Measurements from ENCODE around the gene TET1.
"Not testable (repeated sequence)": the region's sequence is repeated elsewhere in the genome, so short reads cannot be mapped to it uniquely, and the experiment has no call there.

The TET1 gene

DNA sequence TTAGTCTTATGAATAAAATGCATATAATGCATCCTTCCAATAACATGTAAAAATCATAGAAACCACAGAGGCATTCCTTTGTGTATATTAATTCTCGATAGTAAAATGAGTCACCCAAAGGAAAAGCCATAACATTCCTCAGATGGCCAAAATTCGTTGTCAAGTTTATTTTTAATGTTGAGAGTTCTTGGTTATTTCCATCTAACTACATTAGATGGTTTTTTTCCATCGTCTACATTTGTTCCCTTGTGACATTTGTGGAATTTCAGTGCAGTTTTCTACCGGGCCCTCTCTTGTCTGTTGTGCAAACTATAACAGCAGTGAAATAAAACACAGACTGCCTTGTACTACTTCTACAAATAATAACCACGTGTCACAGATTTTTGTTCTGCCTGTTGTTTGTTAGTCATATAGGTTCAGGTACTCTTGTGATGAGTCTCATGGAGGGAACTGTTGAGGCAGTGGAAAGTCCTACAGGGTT lies 106.2 kb downstream of the TET1 start:
- DNase-seq (ENCODE audit: insufficient read length, low spot score), result no peak
- TF ChIP-seq SPI1 (IDR thresholded peaks at IDR 0.05; ENCODE audit: low read depth, low read length) (no peak), POLR2AphosphoS5 (IDR thresholded peaks at IDR 0.05; ENCODE audit: low read depth, low read length) (no peak), POLR2A (IDR thresholded peaks at IDR 0.05; ENCODE audit: low read depth, low read length) (no peak), PAX5 (IDR thresholded peaks at IDR 0.05; ENCODE audit: insufficient read depth, low read length, severe bottlenecking) (no peak), POU2F2 (IDR thresholded peaks at IDR 0.05; ENCODE audit: low read depth, low read length) (no peak), TAF1 (IDR thresholded peaks at IDR 0.05; ENCODE audit: low read depth, low read length) (no peak)
- peak; percentile 35 for FAIRE-seq

DNA sequence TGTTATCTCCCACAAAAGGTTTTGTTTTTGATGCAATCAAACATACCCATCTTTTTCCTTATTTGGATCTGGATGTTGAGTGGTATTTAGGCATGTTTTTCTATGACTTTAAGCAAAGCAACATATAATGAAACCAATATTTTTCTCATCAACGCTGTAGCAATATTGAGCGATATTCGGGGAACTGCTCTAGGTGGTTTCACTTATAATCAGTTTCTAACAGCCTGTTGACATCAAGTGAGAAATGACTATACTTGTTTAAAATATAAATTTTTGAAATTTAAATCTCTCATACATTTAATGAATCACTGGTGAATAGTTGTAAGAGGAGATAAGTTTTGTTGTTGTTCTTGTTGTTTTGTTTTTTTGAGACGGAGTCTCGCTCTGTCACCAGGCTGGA lies 108.1 kb downstream of the TET1 start:
- TF ChIP-seq POLR2A (IDR thresholded peaks at IDR 0.05; ENCODE audit: low read depth, low read length) (no peak), POU2F2 (IDR thresholded peaks at IDR 0.05; ENCODE audit: low read depth, low read length) (no peak), PAX5 (IDR thresholded peaks at IDR 0.05; ENCODE audit: insufficient read depth, low read length, severe bottlenecking) (no peak), POLR2AphosphoS5 (IDR thresholded peaks at IDR 0.05; ENCODE audit: low read depth, low read length) (no peak), SPI1 (IDR thresholded peaks at IDR 0.05; ENCODE audit: low read depth, low read length) (no peak), TAF1 (IDR thresholded peaks at IDR 0.05; ENCODE audit: low read depth, low read length) (no peak)
- DNase-seq (ENCODE audit: insufficient read length, low spot score) (no peak), FAIRE-seq (no peak)

DNA sequence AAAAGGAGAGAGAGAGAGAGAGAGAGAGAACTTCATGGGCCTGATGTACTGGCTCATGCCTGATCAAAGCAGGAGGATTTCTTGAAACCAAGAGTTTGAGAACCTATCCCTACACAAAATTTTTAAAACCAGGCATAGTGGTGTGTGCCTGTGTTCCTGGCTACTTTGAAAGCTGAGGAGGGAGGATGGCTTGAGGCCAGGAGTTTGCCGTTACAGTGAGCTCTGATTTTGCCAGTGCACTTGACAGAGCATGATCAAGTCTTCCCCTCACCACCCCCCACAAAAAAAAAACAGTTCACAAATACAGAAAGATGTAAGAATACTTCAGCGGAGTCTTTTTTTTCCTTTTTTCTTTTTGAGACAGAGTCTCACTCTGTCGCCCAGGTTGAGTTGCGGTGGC lies 108.8 kb downstream of the TET1 start:
- no peak for TF ChIP-seq SPI1 (IDR thresholded peaks at IDR 0.05; ENCODE audit: low read depth, low read length)
- TF ChIP-seq TAF1 (IDR thresholded peaks at IDR 0.05; ENCODE audit: low read depth, low read length), result no peak
- TF ChIP-seq PAX5 (IDR thresholded peaks at IDR 0.05; ENCODE audit: insufficient read depth, low read length, severe bottlenecking), result no peak
- TF ChIP-seq POU2F2 (IDR thresholded peaks at IDR 0.05; ENCODE audit: low read depth, low read length), result no peak
- TF ChIP-seq POLR2AphosphoS5 (IDR thresholded peaks at IDR 0.05; ENCODE audit: low read depth, low read length), result no peak
- no peak for TF ChIP-seq POLR2A (IDR thresholded peaks at IDR 0.05; ENCODE audit: low read depth, low read length)
- FAIRE-seq (no peak), DNase-seq (ENCODE audit: insufficient read length, low spot score) (no peak)

DNA sequence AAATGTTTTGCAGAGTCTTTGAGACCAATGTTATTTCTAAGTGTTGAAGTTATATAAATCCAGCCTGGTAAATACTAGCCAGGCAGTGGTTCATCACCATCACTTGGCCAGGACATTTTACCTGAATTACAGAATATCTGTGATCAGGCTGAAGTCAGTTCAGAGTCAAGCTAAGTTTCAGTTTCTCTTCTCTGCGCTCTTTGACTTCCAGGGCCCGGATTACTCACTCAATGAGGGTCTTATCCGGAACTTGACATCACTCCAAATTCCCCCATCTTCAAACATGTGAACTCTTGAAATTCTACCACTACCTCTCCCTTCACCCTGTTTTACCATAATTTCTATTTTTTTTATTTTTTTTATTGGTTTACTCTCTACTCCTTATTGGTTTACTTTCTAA lies 124.3 kb downstream of the TET1 start:
- DNase-seq (ENCODE audit: insufficient read length, low spot score), result no peak
- TF ChIP-seq SPI1 (IDR thresholded peaks at IDR 0.05; ENCODE audit: low read depth, low read length), result no peak
- no peak for TF ChIP-seq PAX5 (IDR thresholded peaks at IDR 0.05; ENCODE audit: insufficient read depth, low read length, severe bottlenecking)
- no peak for TF ChIP-seq POU2F2 (IDR thresholded peaks at IDR 0.05; ENCODE audit: low read depth, low read length)
- no peak for TF ChIP-seq TAF1 (IDR thresholded peaks at IDR 0.05; ENCODE audit: low read depth, low read length)
- no peak for TF ChIP-seq POLR2A (IDR thresholded peaks at IDR 0.05; ENCODE audit: low read depth, low read length)
- no peak for TF ChIP-seq POLR2AphosphoS5 (IDR thresholded peaks at IDR 0.05; ENCODE audit: low read depth, low read length)
- FAIRE-seq, result no peak

DNA sequence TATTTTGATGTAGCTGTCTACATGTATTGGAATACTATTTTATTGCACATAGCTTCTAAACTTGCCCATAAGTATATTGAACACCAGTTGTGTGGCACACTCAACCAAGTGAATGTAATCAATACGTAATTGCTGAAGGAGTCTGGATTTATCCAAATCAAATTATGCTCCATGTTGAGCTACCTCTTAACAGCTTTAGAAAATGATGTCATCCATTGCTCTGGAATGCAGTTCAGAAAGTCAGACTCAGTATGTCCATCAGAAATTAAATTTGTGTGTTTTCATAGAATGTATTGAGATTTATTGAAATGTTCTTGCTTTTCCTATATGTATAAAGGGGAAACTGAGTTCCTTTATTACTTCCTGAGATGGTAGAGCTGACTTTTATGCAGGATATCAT lies 135.9 kb downstream of the TET1 start:
- TF ChIP-seq POLR2AphosphoS5 (IDR thresholded peaks at IDR 0.05; ENCODE audit: low read depth, low read length) (no peak), POU2F2 (IDR thresholded peaks at IDR 0.05; ENCODE audit: low read depth, low read length) (no peak), POLR2A (IDR thresholded peaks at IDR 0.05; ENCODE audit: low read depth, low read length) (no peak), PAX5 (IDR thresholded peaks at IDR 0.05; ENCODE audit: insufficient read depth, low read length, severe bottlenecking) (no peak), SPI1 (IDR thresholded peaks at IDR 0.05; ENCODE audit: low read depth, low read length) (no peak), TAF1 (IDR thresholded peaks at IDR 0.05; ENCODE audit: low read depth, low read length) (no peak)
- DNase-seq (ENCODE audit: insufficient read length, low spot score) (no peak), FAIRE-seq (peak; percentile 9)

DNA sequence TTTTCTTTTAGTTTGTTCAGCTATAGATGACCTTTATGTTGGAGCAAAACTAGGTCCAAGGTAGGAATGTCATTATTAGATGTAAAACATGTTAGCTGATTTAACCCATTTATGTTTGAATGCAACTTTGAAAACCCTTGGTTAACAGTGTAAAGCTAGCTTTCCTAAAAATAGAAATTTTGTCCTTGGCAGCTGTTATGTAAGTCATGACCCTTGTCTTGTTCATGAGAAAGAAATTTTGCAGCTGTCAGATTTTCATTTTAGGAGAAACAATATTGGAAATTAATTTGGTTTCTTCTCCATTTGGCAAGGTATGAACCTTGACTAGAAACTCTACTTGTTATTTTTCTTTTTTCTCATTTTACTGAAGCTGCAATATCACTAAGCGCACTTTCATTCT lies 137.0 kb downstream of the TET1 start:
- no peak for DNase-seq (ENCODE audit: insufficient read length, low spot score)
- FAIRE-seq, result no peak
- TF ChIP-seq POLR2A (IDR thresholded peaks at IDR 0.05; ENCODE audit: low read depth, low read length), result no peak
- TF ChIP-seq PAX5 (IDR thresholded peaks at IDR 0.05; ENCODE audit: insufficient read depth, low read length, severe bottlenecking), result no peak
- TF ChIP-seq SPI1 (IDR thresholded peaks at IDR 0.05; ENCODE audit: low read depth, low read length), result no peak
- TF ChIP-seq POU2F2 (IDR thresholded peaks at IDR 0.05; ENCODE audit: low read depth, low read length), result no peak
- TF ChIP-seq POLR2AphosphoS5 (IDR thresholded peaks at IDR 0.05; ENCODE audit: low read depth, low read length), result no peak
- TF ChIP-seq TAF1 (IDR thresholded peaks at IDR 0.05; ENCODE audit: low read depth, low read length), result no peak

DNA sequence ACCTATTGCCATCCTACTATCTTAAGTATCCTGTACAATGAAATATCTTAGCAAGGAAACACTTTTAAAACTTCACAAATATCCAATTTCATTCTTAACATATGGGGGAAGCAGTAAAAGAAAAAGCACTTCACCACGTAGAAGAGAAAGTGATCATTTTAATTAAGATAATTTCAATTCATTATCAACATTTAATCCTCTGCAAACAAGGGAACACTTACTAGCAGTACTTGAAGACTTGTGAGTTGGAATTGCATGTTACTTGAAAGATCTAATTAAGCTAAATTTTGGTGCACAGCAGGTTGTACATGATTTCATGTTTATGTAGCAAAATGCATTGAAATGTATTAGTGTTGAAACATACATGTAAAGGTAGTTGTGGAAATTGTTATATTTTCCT lies 140.1 kb downstream of the TET1 start:
- FAIRE-seq (no peak), DNase-seq (ENCODE audit: insufficient read length, low spot score) (no peak)
- TF ChIP-seq POLR2AphosphoS5 (IDR thresholded peaks at IDR 0.05; ENCODE audit: low read depth, low read length) (no peak), SPI1 (IDR thresholded peaks at IDR 0.05; ENCODE audit: low read depth, low read length) (no peak), PAX5 (IDR thresholded peaks at IDR 0.05; ENCODE audit: insufficient read depth, low read length, severe bottlenecking) (no peak), POLR2A (IDR thresholded peaks at IDR 0.05; ENCODE audit: low read depth, low read length) (no peak)

DNA sequence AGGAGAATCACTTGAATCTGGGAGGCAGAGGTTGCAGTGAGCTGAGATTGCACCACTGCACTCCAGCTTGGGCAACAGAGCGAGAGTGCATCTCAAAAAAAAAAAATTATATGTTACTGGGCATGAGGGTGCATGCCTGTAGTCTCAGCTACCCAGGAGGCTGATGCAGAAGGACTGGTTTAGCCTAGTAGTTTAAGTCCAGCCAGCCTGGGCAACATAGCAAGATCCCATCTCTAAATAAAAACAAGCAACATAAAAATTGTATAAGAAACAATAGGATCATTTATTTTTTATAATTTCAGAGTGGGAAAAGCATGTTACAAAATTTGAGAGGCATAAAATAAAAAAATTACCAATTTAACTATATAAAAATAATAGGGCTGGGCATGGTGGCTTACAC lies 145.4 kb downstream of the TET1 start:
- TF ChIP-seq POLR2AphosphoS5 (IDR thresholded peaks at IDR 0.05; ENCODE audit: low read depth, low read length), result no peak
- no peak for TF ChIP-seq POU2F2 (IDR thresholded peaks at IDR 0.05; ENCODE audit: low read depth, low read length)
- no peak for TF ChIP-seq PAX5 (IDR thresholded peaks at IDR 0.05; ENCODE audit: insufficient read depth, low read length, severe bottlenecking)
- DNase-seq (ENCODE audit: insufficient read length, low spot score), result no peak
- FAIRE-seq, result no peak

DNA sequence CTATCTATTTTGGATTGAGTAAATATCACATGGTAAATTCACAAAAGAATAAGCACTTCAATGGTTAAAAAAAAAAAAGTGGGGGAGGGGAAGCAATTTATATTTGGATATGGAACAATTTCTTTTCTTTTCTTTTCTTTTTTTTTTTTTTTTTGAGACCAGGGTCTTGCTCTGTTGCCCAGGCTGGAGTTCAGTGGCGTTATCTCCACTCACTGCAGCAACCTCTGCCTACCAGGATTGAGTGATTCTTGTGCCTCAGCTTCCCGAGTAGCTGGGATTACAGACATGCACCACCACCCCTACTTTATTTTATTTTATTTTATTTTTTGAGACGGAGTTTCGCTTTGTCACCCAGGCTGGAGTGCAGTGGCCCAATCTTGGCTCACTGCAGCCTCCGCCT lies 148.8 kb downstream of the TET1 start:
- FAIRE-seq; DNase-seq (ENCODE audit: insufficient read length, low spot score): not testable (repeated sequence)

DNA sequence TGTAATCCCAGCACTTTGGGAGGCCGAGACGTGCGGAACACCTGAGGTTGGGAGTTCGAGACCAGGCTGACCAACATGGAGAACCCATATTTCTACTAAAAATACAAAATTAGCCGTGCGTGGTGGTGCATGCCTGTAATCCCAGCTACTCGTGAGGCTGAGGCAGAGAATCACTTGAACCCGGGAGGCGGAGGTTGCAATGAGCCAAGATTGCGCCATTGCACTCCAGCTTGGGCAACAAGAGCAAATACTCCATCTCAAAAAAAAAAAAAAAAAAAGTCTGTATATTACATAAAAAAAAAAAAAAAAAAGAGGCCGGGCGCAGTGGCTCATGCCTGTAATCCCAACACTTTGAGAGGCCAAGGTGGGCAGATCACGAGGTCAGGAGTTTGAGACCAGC lies 152.9 kb downstream of the TET1 start:
- not testable (repeated sequence) for DNase-seq (ENCODE audit: insufficient read length, low spot score); FAIRE-seq

DNA sequence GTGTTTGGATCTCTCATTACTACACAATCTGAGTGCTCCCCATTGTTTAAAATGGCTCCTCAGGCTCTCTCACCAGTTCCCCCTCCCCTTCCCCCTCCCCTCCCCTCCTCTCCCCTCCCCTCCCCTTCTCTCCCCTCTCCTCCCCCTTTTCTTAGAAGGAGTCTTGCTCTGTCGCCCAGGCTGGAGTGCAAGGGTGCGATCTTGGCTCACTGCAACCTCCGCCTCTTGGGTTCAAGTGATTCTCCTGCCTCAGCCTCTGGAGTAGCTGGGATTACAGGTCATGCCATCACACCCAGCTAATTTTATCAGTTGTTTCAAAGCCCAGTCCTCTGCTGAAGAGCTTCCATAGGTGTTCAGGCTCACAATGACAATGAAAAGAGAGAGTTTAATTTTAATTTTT lies 157.3 kb downstream of the TET1 start:
- DNase-seq (ENCODE audit: insufficient read length, low spot score), result no peak
- FAIRE-seq, result no peak
- TF ChIP-seq POLR2A (IDR thresholded peaks at IDR 0.05; ENCODE audit: low read depth, low read length), result no peak
- no peak for TF ChIP-seq PAX5 (IDR thresholded peaks at IDR 0.05; ENCODE audit: insufficient read depth, low read length, severe bottlenecking)

Measured in GM12891 (cell line).